Ectodermal cell (in vitro differentiated cells): ENCODE data around the gene GNAI3.

Experiments used
- H3K27ac ChIP-seq: 2 replicates; pipeline ENCODE4 v1.7.0; 2013; ENCODE audit warnings: mild to moderate bottlenecking, low read depth, low read length; ENCODE audit not compliant: insufficient read depth, poor library complexity, severe bottlenecking
- H3K27me3 ChIP-seq: 2 replicates; pipeline ENCODE4 v1.7.0; 2013; ENCODE audit warnings: mild to moderate bottlenecking, low read length; ENCODE audit not compliant: insufficient read depth, control insufficient read depth, poor library complexity, severe bottlenecking
- H3K36me3 ChIP-seq: one replicate; pipeline ENCODE4 v1.7.0; 2013; ENCODE audit warnings: low read length; ENCODE audit not compliant: control insufficient read depth, insufficient read depth
- H3K4me1 ChIP-seq: one replicate; pipeline ENCODE4 v1.7.0; 2013; ENCODE audit warnings: low read length; ENCODE audit not compliant: control insufficient read depth, insufficient read depth
- H3K4me3 ChIP-seq: 2 replicates; pipeline ENCODE4 v1.7.0; 2013; ENCODE audit warnings: low read depth, low read length, control low read depth; ENCODE audit not compliant: insufficient read depth
- H3K9me3 ChIP-seq: 2 replicates; pipeline ENCODE4 v1.7.0; 2013; ENCODE audit warnings: mild to moderate bottlenecking, low read length, moderate library complexity; ENCODE audit not compliant: control insufficient read depth
- WGBS, 2 experiments: methylation state at CpG; one replicate each; pipeline ENCODE4 v1.1.7; 2013; ENCODE audit warnings: missing lambda C conversion rate in 2 of 2; 5-methylcytosine and 5-hydroxymethylcytosine counted together

The GNAI3 gene

GRCh38 chr1:109535481-109535880, 12.9 kb upstream of the GNAI3 start:
- no peaks in the 10 kb centered on the region for H3K36me3 ChIP-seq
- WGBS, 2 experiments, result 91 to 96% methylated on average over 4 of the region's 4 CpGs
- H3K27ac ChIP-seq, result no peak overlapping the region
- H3K4me1 ChIP-seq, result peaks cover 9% of the 10 kb centered on the region
- no peaks in the 10 kb centered on the region for H3K9me3 ChIP-seq
- no peak overlapping the region for H3K4me3 ChIP-seq
- H3K27me3 ChIP-seq, result no peaks in the 10 kb centered on the region

GRCh38 chr1:109535971-109536491, 12.4 kb upstream of the GNAI3 start:
- Histone ChIP-seq H3K4me3 (no peak overlapping the region), H3K27ac (no peak overlapping the region)

GRCh38 chr1:109537450-109538178, 10.8 kb upstream of the GNAI3 start:
- Histone ChIP-seq H3K36me3 (no peaks in the 10 kb centered on the region), H3K4me3 (no peak overlapping the region), H3K4me1 (peaks cover 9% of the 10 kb centered on the region), H3K27ac (no peak overlapping the region), H3K9me3 (no peaks in the 10 kb centered on the region), H3K27me3 (no peaks in the 10 kb centered on the region)
- 91 to 93% methylated on average over 9 of the region's 9 CpGs for WGBS, 2 experiments

More at GRCh38 chr1:109535971-109536491, 12.4 kb upstream of the GNAI3 start:
- no peaks in the 10 kb centered on the region for H3K36me3 ChIP-seq
- 84% methylated on average over 5 of the region's 5 CpGs for WGBS, 2 experiments
- H3K27me3 ChIP-seq, result no peaks in the 10 kb centered on the region
- peaks cover 9% of the 10 kb centered on the region for H3K4me1 ChIP-seq
- no peaks in the 10 kb centered on the region for H3K9me3 ChIP-seq

GRCh38 chr1:109538827-109539555, 9.4 kb upstream of the GNAI3 start:
- no peak overlapping the region for H3K4me3 ChIP-seq
- no peaks in the 10 kb centered on the region for H3K36me3 ChIP-seq
- peaks cover 9% of the 10 kb centered on the region for H3K4me1 ChIP-seq
- 87 to 93% methylated on average over 9 of the region's 9 CpGs for WGBS, 2 experiments
- no peaks in the 10 kb centered on the region for H3K27me3 ChIP-seq
- no peaks in the 10 kb centered on the region for H3K9me3 ChIP-seq
- no peak overlapping the region for H3K27ac ChIP-seq

GRCh38 chr1:109539676-109540075, 8.7 kb upstream of the GNAI3 start, which contains the start of gene GPR61:
Gene GPR61, plus strand, starts transcription at chr1:109539872. Its CDS starts 3,151 bp downstream, at chr1:109543023.
- Histone ChIP-seq H3K27me3 (no peaks in the 10 kb centered on the region), H3K4me1 (peaks cover 9% of the 10 kb centered on the region), H3K27ac (no peak within 1 kb of the TSS), H3K9me3 (no peaks in the 10 kb centered on the region), H3K4me3 (peak within 1 kb of the TSS; percentile 19), H3K36me3 (no peaks in the 10 kb centered on the region)
- 40% methylated on average over 7 of the region's 7 CpGs for WGBS, 2 experiments

- Histone ChIP-seq H3K4me1 (peaks cover 2% of the 10 kb centered on the region), H3K9me3 (no peaks in the 10 kb centered on the region), H3K27me3 (no peaks in the 10 kb centered on the region), H3K27ac (no peak overlapping the region), H3K36me3 (no peaks in the 10 kb centered on the region), H3K4me3 (no peak overlapping the region)
- 91 to 98% methylated on average over 3 of the region's 3 CpGs for WGBS, 2 experiments
Observed at GRCh38 chr1:109541102-109541501, 7.3 kb upstream of the GNAI3 start.

GRCh38 chr1:109542657-109543056, 5.8 kb upstream of the GNAI3 start:
- peaks cover 8% of the 10 kb centered on the region for H3K4me1 ChIP-seq
- WGBS, 2 experiments, result 90 to 91% methylated on average over 10 of the region's 10 CpGs
- no peaks in the 10 kb centered on the region for H3K9me3 ChIP-seq
- H3K36me3 ChIP-seq, result no peaks in the 10 kb centered on the region
- H3K4me3 ChIP-seq, result no peak overlapping the region
- H3K27me3 ChIP-seq, result no peaks in the 10 kb centered on the region
- no peak overlapping the region for H3K27ac ChIP-seq

GRCh38 chr1:109543283-109543987, 5.0 kb upstream of the GNAI3 start:
- 93 to 94% methylated on average over 24 of the region's 24 CpGs for WGBS, 2 experiments
- Histone ChIP-seq H3K27me3 (no peaks in the 10 kb centered on the region), H3K9me3 (no peaks in the 10 kb centered on the region), H3K27ac (no peak overlapping the region), H3K4me3 (no peak overlapping the region), H3K4me1 (peaks cover 8% of the 10 kb centered on the region), H3K36me3 (no peaks in the 10 kb centered on the region)

GRCh38 chr1:109543988-109544735, 4.3 kb upstream of the GNAI3 start:
- WGBS, 2 experiments, result 86 to 87% methylated on average over 14 of the region's 14 CpGs

More at GRCh38 chr1:109543988-109544735, 4.3 kb upstream of the GNAI3 start:
- H3K9me3 ChIP-seq, result no peaks in the 10 kb centered on the region
- H3K4me1 ChIP-seq, result peaks cover 8% of the 10 kb centered on the region
- H3K4me3 ChIP-seq, result no peak overlapping the region
- no peaks in the 10 kb centered on the region for H3K36me3 ChIP-seq
- no peak overlapping the region for H3K27ac ChIP-seq
- H3K27me3 ChIP-seq, result no peaks in the 10 kb centered on the region
